ENCODE results near the gene TMEM200A. TPM values are rescaled to one million over a fixed set of nuclear protein-coding genes. Genes with fewer than 3 reads are reported as not detected.

The TMEM200A gene
- total and polyA plus RNA-seq, 4 donors, result 0.79 to 7.9 (median 6.4) TPM

DNA sequence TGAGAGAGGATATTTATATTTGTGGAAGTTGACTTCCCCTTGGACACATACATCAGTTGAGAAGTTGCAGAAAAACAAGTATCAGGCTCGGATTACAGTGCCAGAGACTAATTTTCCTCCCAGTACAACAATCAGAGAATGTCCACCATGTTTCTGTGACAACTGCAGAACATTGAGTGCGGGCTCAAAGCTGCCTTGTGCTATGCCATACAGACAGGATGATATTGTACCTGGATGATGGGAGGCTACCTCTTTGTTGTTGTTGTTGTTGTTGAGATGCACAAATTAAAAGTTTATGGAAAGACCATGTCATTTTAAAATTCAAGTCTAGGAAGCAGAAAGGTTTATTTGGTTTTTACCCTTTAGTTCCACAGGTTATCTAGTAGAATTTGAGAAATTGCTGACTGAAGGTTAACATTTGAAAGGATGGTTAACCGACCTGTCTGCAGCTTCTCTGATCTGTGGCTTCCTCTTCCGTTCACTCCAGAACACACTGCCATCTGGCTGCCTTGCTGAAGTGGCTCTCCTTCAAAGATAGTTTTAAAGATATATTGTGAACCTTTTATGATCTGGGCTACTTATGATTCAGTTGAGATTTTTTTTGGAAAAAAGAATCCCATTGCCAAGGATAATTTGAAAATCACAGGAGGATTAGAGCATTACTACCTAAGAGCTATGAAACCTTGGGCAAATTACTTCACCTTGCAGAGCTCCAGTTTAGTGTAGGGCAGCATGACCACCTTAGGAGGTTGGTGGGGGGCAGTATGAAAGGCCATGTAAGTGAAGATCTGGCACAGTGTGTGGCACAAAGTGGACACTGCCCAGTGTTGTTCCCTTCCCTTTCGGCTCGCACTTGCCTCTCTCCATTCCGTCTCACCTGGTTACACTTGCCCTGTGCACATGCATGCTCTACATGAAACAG is 15.9 kb downstream of the TMEM200A start:
- no peaks in the 10 kb centered on the region for H3K9me3 ChIP-seq (ENCODE audit: control insufficient read depth in 4 of 4, insufficient read depth in 3 of 4, low read length in 3 of 4)
- H3K9ac ChIP-seq (ENCODE audit: insufficient read depth in 1 of 2, low read length in 2 of 2), result no peak overlapping the region
- no peak overlapping the region for H3K27ac ChIP-seq (ENCODE audit: low read depth in 1 of 2, low read length in 1 of 2)
- no peak for TF ChIP-seq CTCF (IDR thresholded peaks at IDR 0.05; ENCODE audit: control extremely low read depth, extremely low read depth)
- no peaks in the 10 kb centered on the region for H3K27me3 ChIP-seq (ENCODE audit: control insufficient read depth in 3 of 3, insufficient read depth in 3 of 3, low read length in 2 of 3)
- no peaks in the 10 kb centered on the region for H3K4me1 ChIP-seq (ENCODE audit: control insufficient read depth in 5 of 5, insufficient read depth in 5 of 5, low read length in 5 of 5)
- 53 to 73% methylated on average over 7 of the region's 7 CpGs for WGBS, 2 donors
- H3K4me3 ChIP-seq, result no peak overlapping the region
- no peaks in the 10 kb centered on the region for H3K36me3 ChIP-seq (ENCODE audit: control insufficient read depth in 4 of 4, insufficient read depth in 4 of 4, low read length in 4 of 4)
- ATAC-seq (ENCODE audit: insufficient read depth, low FRiP score), result no peak
- DNase-seq, result no peak

GRCh38 chr6:130382872-130383490 is 17.2 kb downstream of the TMEM200A start:
- no peaks in the 10 kb centered on the region for H3K9me3 ChIP-seq (ENCODE audit: control insufficient read depth in 4 of 4, insufficient read depth in 3 of 4, low read length in 3 of 4)
- TF ChIP-seq CTCF (IDR thresholded peaks at IDR 0.05; ENCODE audit: control extremely low read depth, extremely low read depth), result no peak
- H3K9ac ChIP-seq (ENCODE audit: insufficient read depth in 1 of 2, low read length in 2 of 2), result no peak overlapping the region
- no peaks in the 10 kb centered on the region for H3K27me3 ChIP-seq (ENCODE audit: control insufficient read depth in 3 of 3, insufficient read depth in 3 of 3, low read length in 2 of 3)
- no peaks in the 10 kb centered on the region for H3K4me1 ChIP-seq (ENCODE audit: control insufficient read depth in 5 of 5, insufficient read depth in 5 of 5, low read length in 5 of 5)
- ATAC-seq (ENCODE audit: insufficient read depth, low FRiP score), result no peak
- 88% methylated on average over 9 of the region's 9 CpGs for WGBS, 2 donors
- no peak overlapping the region for H3K4me3 ChIP-seq
- DNase-seq, result no peak
- no peaks in the 10 kb centered on the region for H3K36me3 ChIP-seq (ENCODE audit: control insufficient read depth in 4 of 4, insufficient read depth in 4 of 4, low read length in 4 of 4)
- no peak overlapping the region for H3K27ac ChIP-seq (ENCODE audit: low read depth in 1 of 2, low read length in 1 of 2)

- WGBS, 2 donors, result 79 to 89% methylated on average over 5 of the region's 5 CpGs
- Histone ChIP-seq H3K9me3 (ENCODE audit: control insufficient read depth in 4 of 4, insufficient read depth in 3 of 4, low read length in 3 of 4) (no peaks in the 10 kb centered on the region), H3K36me3 (ENCODE audit: control insufficient read depth in 4 of 4, insufficient read depth in 4 of 4, low read length in 4 of 4) (no peaks in the 10 kb centered on the region), H3K27me3 (ENCODE audit: control insufficient read depth in 3 of 3, insufficient read depth in 3 of 3, low read length in 2 of 3) (no peaks in the 10 kb centered on the region), H3K4me1 (ENCODE audit: control insufficient read depth in 5 of 5, insufficient read depth in 5 of 5, low read length in 5 of 5) (no peaks in the 10 kb centered on the region), H3K9ac (ENCODE audit: insufficient read depth in 1 of 2, low read length in 2 of 2) (no peak overlapping the region), H3K27ac (ENCODE audit: low read depth in 1 of 2, low read length in 1 of 2) (no peak overlapping the region), H3K4me3 (no peak overlapping the region)
- TF ChIP-seq CTCF (IDR thresholded peaks at IDR 0.05; ENCODE audit: control extremely low read depth, extremely low read depth), result no peak
- ATAC-seq (ENCODE audit: insufficient read depth, low FRiP score) (no peak), DNase-seq (no peak)
These were observed 19.4 kb downstream of the TMEM200A start for GRCh38 chr6:130385064-130385695.
